Measurements from ENCODE around the gene CD69.

DNA sequence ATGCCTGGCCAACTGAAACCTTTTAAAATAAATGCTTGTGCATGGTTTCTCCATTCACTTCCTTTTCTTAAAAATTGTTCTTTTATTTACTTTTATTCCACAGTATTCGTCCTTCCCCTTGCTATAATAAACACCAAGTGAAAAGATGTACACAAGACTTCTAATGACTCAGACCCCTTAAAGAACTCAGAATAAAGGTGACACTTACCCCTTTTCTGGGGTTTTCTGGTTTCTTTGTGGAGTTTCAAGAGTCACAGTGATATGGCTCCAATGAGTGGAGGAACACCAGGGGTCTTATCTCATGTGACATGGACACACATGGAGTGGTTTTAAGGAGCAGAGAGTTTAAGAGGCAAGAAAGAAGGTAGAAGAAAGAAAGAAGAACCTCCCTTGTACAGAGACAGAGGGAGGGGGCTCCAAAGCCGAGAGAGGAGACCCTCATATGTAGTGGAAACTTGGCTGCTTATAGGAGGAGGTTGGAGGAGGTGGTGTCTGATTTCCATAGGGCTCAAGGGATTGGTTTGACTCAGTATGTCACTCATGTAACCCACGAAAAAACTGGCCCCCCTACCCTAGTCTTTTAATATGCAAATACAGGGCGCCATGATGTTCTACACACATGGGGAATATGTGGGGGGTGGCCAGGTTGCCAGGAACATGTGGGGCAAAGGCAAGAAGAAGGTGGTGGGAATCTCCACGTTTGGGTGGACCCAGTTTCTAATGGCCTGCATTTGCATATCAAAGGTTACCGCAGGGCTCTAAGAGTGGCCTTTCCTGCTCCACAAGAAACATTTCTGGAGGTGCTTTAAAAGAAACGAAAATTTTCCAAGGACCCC is 22.1 kb upstream of the CD69 start:
- TF ChIP-seq, protein P1, sequence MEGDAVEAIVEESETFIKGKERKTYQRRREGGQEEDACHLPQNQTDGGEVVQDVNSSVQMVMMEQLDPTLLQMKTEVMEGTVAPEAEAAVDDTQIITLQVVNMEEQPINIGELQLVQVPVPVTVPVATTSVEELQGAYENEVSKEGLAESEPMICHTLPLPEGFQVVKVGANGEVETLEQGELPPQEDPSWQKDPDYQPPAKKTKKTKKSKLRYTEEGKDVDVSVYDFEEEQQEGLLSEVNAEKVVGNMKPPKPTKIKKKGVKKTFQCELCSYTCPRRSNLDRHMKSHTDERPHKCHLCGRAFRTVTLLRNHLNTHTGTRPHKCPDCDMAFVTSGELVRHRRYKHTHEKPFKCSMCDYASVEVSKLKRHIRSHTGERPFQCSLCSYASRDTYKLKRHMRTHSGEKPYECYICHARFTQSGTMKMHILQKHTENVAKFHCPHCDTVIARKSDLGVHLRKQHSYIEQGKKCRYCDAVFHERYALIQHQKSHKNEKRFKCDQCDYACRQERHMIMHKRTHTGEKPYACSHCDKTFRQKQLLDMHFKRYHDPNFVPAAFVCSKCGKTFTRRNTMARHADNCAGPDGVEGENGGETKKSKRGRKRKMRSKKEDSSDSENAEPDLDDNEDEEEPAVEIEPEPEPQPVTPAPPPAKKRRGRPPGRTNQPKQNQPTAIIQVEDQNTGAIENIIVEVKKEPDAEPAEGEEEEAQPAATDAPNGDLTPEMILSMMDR (conservative IDR thresholded peaks at IDR 0.05): no peak
- TF ChIP-seq EZH2 (IDR thresholded peaks at IDR 0.05; ENCODE audit: low read depth): no peak
